Neural cell (in vitro differentiated cells): ENCODE data around the gene BTN2A1. TPM values are rescaled to one million over a fixed set of nuclear protein-coding genes. Genes with fewer than 3 reads are reported as not detected.

Experiments used
- H2AFZ ChIP-seq: fragments of 200-600, 300-800 bp; sonication (generic), shearing (Covaris generic); 2 replicates; pipeline ENCODE4 v1.6.0; 2014; ENCODE audit warnings: low read depth, mild to moderate bottlenecking, antibody characterized with exemption, low read length, moderate library complexity
- H3F3A ChIP-seq: fragments of 200-600 bp; shearing (Covaris generic); 2 replicates; pipeline ENCODE4 v1.6.1; 2016; ENCODE audit warnings: mild to moderate bottlenecking, moderate library complexity, mixed read lengths, antibody characterized with exemption, low read length; ENCODE audit not compliant: insufficient read depth, poor library complexity, severe bottlenecking
- H3K27ac ChIP-seq: fragments of 200-600, 300-800 bp; sonication (generic), shearing (Covaris generic); 2 replicates; pipeline ENCODE4 v1.5.1; 2014; ENCODE audit warnings: mild to moderate bottlenecking, low read length, moderate library complexity
- H3K27me3 ChIP-seq: fragments of 300-800, 200-600 bp; sonication (generic), shearing (Covaris generic); 2 replicates; pipeline ENCODE4 v1.6.0; 2014; ENCODE audit warnings: mild to moderate bottlenecking, low read depth, low read length, moderate library complexity; ENCODE audit not compliant: insufficient read depth
- H3K36me3 ChIP-seq: fragments of 300-800, 200-600 bp; sonication (generic), shearing (Covaris generic); 2 replicates; pipeline ENCODE4 v1.5.1; 2014; ENCODE audit warnings: mild to moderate bottlenecking, antibody characterized with exemption, low read length, moderate library complexity; ENCODE audit not compliant: insufficient read depth
- H3K4me2 ChIP-seq: fragments of 300-800, 200-600 bp; sonication (generic), shearing (Covaris generic); 2 replicates; pipeline ENCODE4 v1.6.0; 2014; ENCODE audit warnings: mild to moderate bottlenecking, low read length
- H3K4me3 ChIP-seq: fragments of 300-800, 200-600 bp; sonication (generic), shearing (Covaris generic); 2 replicates; pipeline ENCODE4 v1.5.1; 2014; ENCODE audit warnings: mild to moderate bottlenecking, low read length, moderate library complexity
- H3K79me2 ChIP-seq: fragments of 200-600 bp; shearing (Covaris generic); replicated peaks from 2 replicates; pipeline ENCODE4 v1.6.0; 2014; ENCODE audit warnings: mild to moderate bottlenecking, low read length, moderate library complexity; ENCODE audit not compliant: insufficient read depth
- H3K9ac ChIP-seq: fragments of 300-800, 200-600 bp; sonication (generic), shearing (Covaris generic); 2 replicates; pipeline ENCODE4 v1.6.1; 2016; ENCODE audit warnings: mild to moderate bottlenecking, low read length, mixed read lengths
- H3K9me2 ChIP-seq: fragments of 200-600 bp; shearing (Covaris generic); 2 replicates; pipeline ENCODE4 v1.6.1; 2016; ENCODE audit warnings: mild to moderate bottlenecking, low read length, mixed read lengths; ENCODE audit not compliant: insufficient read depth
- H3K9me3 ChIP-seq: fragments of 200-600, 300-800 bp; sonication (generic), shearing (Covaris generic); 2 replicates; pipeline ENCODE4 v1.6.1; 2016; ENCODE audit warnings: mild to moderate bottlenecking, mixed run types, low read length, moderate library complexity, mixed read lengths
- H4K20me1 ChIP-seq: fragments of 200-600 bp; shearing (Covaris generic); 2 replicates; pipeline ENCODE4 v1.6.1; 2016; ENCODE audit warnings: mild to moderate bottlenecking, mixed run types; ENCODE audit not compliant: insufficient read depth
- EP300 ChIP-seq: fragments of 450-650 bp; conservative IDR thresholded peaks from 2 replicates; pipeline ENCODE4 v1.6.1; 2014; ENCODE audit warnings: antibody characterized with exemption, mild to moderate bottlenecking, moderate library complexity; ENCODE audit not compliant: poor library complexity, severe bottlenecking
- EZH2 ChIP-seq: fragments of 200-600, 300-800 bp; shearing (Covaris generic), sonication (generic); IDR thresholded peaks from 2 replicates; pipeline ENCODE4 v1.6.1; 2014; ENCODE audit warnings: antibody characterized with exemption, low read length, borderline replicate concordance, mild to moderate bottlenecking; ENCODE audit not compliant: insufficient read depth, poor library complexity, severe bottlenecking
- MXI1 ChIP-seq: fragments of 450-650 bp; conservative IDR thresholded peaks from 2 replicates; pipeline ENCODE4 v1.6.1; 2014; ENCODE audit warnings: antibody characterized with exemption, mild to moderate bottlenecking; ENCODE audit not compliant: poor library complexity, severe bottlenecking
- POLR2AphosphoS5 ChIP-seq: IDR thresholded peaks from 2 replicates; pipeline ENCODE4 v1.6.1; 2012
- RAD21 ChIP-seq: fragments of 450-650 bp; conservative IDR thresholded peaks from 2 replicates; pipeline ENCODE4 v1.6.1; 2014; ENCODE audit warnings: antibody characterized with exemption, mild to moderate bottlenecking, moderate library complexity
- REST ChIP-seq: IDR thresholded peaks from 2 replicates; pipeline ENCODE4 v1.6.1; 2012; ENCODE audit warnings: borderline replicate concordance
- SMC3 ChIP-seq: fragments of 450-650 bp; conservative IDR thresholded peaks from 2 replicates; pipeline ENCODE4 v1.6.1; 2014; ENCODE audit warnings: antibody characterized with exemption, mild to moderate bottlenecking, moderate library complexity; ENCODE audit not compliant: poor library complexity
- TAF1 ChIP-seq: IDR thresholded peaks from 2 replicates; pipeline ENCODE4 v1.6.1; 2012; ENCODE audit warnings: low read depth
- polyA plus RNA-seq: library from polyadenylated mRNA; depleted of rRNA; stranded (reverse); fragments of >200 nt; gene quantifications from 2 replicates; pipeline ENCODE4 v1.2.3, GENCODE V29; 2014
- TF ChIP-seq, protein P1 (sequence below): fragments of 450-650 bp; IDR thresholded peaks from 2 replicates; pipeline ENCODE4 v1.5.1; 2014; ENCODE audit warnings: antibody characterized with exemption, mild to moderate bottlenecking, moderate library complexity; ENCODE audit not compliant: poor library complexity, severe bottlenecking

The BTN2A1 gene
- polyA plus RNA-seq, 1 donor from 2014 or later = 33.8 TPM

GRCh38 chr6:26489996-26490964, 32.5 kb downstream of the BTN2A1 start:
- TF ChIP-seq SMC3 (no peak), EZH2 (no peak), EP300 (no peak), POLR2AphosphoS5 (no peak), RAD21 (no peak), TAF1 (no peak), REST (no peak), MXI1 (no peak)
- TF ChIP-seq, protein P1, sequence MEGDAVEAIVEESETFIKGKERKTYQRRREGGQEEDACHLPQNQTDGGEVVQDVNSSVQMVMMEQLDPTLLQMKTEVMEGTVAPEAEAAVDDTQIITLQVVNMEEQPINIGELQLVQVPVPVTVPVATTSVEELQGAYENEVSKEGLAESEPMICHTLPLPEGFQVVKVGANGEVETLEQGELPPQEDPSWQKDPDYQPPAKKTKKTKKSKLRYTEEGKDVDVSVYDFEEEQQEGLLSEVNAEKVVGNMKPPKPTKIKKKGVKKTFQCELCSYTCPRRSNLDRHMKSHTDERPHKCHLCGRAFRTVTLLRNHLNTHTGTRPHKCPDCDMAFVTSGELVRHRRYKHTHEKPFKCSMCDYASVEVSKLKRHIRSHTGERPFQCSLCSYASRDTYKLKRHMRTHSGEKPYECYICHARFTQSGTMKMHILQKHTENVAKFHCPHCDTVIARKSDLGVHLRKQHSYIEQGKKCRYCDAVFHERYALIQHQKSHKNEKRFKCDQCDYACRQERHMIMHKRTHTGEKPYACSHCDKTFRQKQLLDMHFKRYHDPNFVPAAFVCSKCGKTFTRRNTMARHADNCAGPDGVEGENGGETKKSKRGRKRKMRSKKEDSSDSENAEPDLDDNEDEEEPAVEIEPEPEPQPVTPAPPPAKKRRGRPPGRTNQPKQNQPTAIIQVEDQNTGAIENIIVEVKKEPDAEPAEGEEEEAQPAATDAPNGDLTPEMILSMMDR = no peak
- H3K36me3 ChIP-seq = no peaks in the 10 kb centered on the region
- no peak overlapping the region for H2AFZ ChIP-seq
- no peaks in the 10 kb centered on the region for H3K27me3 ChIP-seq
- H3K4me3 ChIP-seq = no peak overlapping the region
- no peaks in the 10 kb centered on the region for H3F3A ChIP-seq
- no peaks in the 10 kb centered on the region for H3K79me2 ChIP-seq
- H3K9me3 ChIP-seq = peaks cover 5% of the 10 kb centered on the region
- no peak overlapping the region for H3K9ac ChIP-seq
- H4K20me1 ChIP-seq = no peaks in the 10 kb centered on the region
- H3K9me2 ChIP-seq = no peaks in the 10 kb centered on the region
- no peak overlapping the region for H3K4me2 ChIP-seq
- H3K27ac ChIP-seq = no peak overlapping the region

DNA sequence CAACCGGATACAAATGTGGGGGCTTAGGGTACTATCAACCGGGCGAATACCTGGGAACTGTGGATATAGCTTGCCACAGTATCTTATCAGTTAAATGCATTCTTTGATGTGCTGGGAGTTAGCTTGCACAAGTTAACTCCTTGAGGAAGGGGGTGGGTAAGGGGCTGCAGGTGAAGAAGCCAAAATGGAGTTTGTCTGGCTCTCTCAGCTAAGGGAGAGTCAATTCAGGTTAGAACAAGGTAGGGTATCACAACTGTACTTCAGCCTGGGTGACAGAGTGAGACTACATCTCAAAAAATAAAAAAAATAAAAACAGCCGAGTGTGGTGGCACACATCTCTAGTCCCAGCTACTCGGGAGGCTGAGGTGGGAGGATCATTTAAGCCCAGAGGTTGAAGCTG, 33.8 kb downstream of the BTN2A1 start:
- Histone ChIP-seq H3K27ac (no peak overlapping the region), H3F3A (no peaks in the 10 kb centered on the region), H3K4me2 (no peak overlapping the region), H4K20me1 (no peaks in the 10 kb centered on the region), H3K9me2 (no peaks in the 10 kb centered on the region), H2AFZ (no peak overlapping the region), H3K27me3 (no peaks in the 10 kb centered on the region), H3K79me2 (no peaks in the 10 kb centered on the region), H3K36me3 (no peaks in the 10 kb centered on the region), H3K4me3 (no peak overlapping the region), H3K9me3 (peaks cover 5% of the 10 kb centered on the region), H3K9ac (no peak overlapping the region)
- TF ChIP-seq TAF1 (no peak), EP300 (no peak), POLR2AphosphoS5 (no peak), RAD21 (no peak), EZH2 (no peak), REST (no peak), MXI1 (no peak), SMC3 (no peak)
- TF ChIP-seq, protein P1 = no peak
